ENCODE data around the gene CFAP97D1. TPM values are rescaled to one million over a fixed set of nuclear protein-coding genes. Genes with fewer than 3 reads are reported as not detected.

CFAP97D1 gene
- total and polyA plus RNA-seq, 2 experiments from 2014 or later, result 0.07 to 0.10 TPM

GRCh38 chr17:43805117-43805516, 24.9 kb downstream of the CFAP97D1 start (continued):
- no peak for TF ChIP-seq ZNF462 (CRISPR knock-in tag; IDR thresholded peaks at IDR 0.05)

- H3F3A ChIP-seq (replicated peaks; ENCODE audit: low read depth), result no peaks in the 10 kb centered on the region; the same call in 1 of the 2 replicates
- no peak overlapping the region for H2AFZ ChIP-seq
- no peaks in the 10 kb centered on the region for H3K36me3 ChIP-seq (ENCODE audit: insufficient read depth)
- H3K4me3 Mint-ChIP-seq, result no peak overlapping the region
- ATAC-seq, result no peak
- H3K4me1 Mint-ChIP-seq, result peaks cover 36% of the 10 kb centered on the region
- no peak for DNase-seq (ENCODE audit: low spot score)
- H3K4me2 ChIP-seq, result no peak overlapping the region
- H3K36me3 Mint-ChIP-seq (ENCODE audit: low read depth), result peaks cover 15% of the 10 kb centered on the region; the same call in 2 of the 3 replicates
- peaks cover 5% of the 10 kb centered on the region for H3K27me3 Mint-ChIP-seq (ENCODE audit: insufficient read depth, low read depth, poor library complexity)
- H3K9me3 Mint-ChIP-seq, result no peaks in the 10 kb centered on the region
- no peaks in the 10 kb centered on the region for H3K27me3 ChIP-seq (ENCODE audit: insufficient read depth)
- peaks cover 16% of the 10 kb centered on the region for H3K4me1 ChIP-seq (ENCODE audit: insufficient read depth)
- no peak overlapping the region for H3K27ac ChIP-seq (ENCODE audit: low read depth)
- no peak overlapping the region for H3K27ac Mint-ChIP-seq
- H4K20me1 ChIP-seq (replicated peaks; ENCODE audit: insufficient read depth), result no peaks in the 10 kb centered on the region
- no peak overlapping the region for H3K4me3 ChIP-seq
- no peaks in the 10 kb centered on the region for H3K9me2 ChIP-seq (ENCODE audit: insufficient read depth)
- no peaks in the 10 kb centered on the region for H3K79me2 ChIP-seq (replicated peaks; ENCODE audit: insufficient read depth)
- TF ChIP-seq ZNF331 (CRISPR knock-in tag; IDR thresholded peaks at IDR 0.05; ENCODE audit: low read depth) (no peak), NANOG (IDR thresholded peaks at IDR 0.05; ENCODE audit: borderline replicate concordance) (no peak), ETS1 (IDR thresholded peaks at IDR 0.05) (no peak), ZNF462 (CRISPR knock-in tag; IDR thresholded peaks at IDR 0.05) (no peak), JUNB (IDR thresholded peaks at IDR 0.05; ENCODE audit: unreplicated experiment) (no peak), ZNF114 (CRISPR knock-in tag; IDR thresholded peaks at IDR 0.05) (no peak)
Observed at GRCh38 chr17:43808076-43808475, 27.8 kb downstream of the CFAP97D1 start.

Data from GM23338 (cell line).